Body of pancreas (tissue), 4 donors: ENCODE measurements around the gene ANXA6.

Experiments used
- CTCF ChIP-seq, 7 experiments: fragments of 450-650 bp in 4 of 7; fragments of 200-600 bp in 3 of 7; sonication (generic) in 3 of 7; IDR thresholded peaks; one replicate each; pipeline ENCODE4 v1.5.1; 2016 to 2019; ENCODE audit warnings: antibody characterized with exemption in 7 of 7
- POLR2A ChIP-seq, 3 donors: fragments of 450-650 bp; IDR thresholded peaks; one replicate each; pipeline ENCODE4 v1.6.1; 2016; ENCODE audit warnings: antibody characterized with exemption in 3 of 3, mild to moderate bottlenecking in 2 of 3

- TF ChIP-seq POLR2A (IDR thresholded peaks at IDR 0.05) (no peak), CTCF (IDR thresholded peaks at IDR 0.05) (no peak)
These were observed 62.7 kb downstream of the ANXA6 start for GRCh38 chr5:151094852-151095245.
